NB4 (cell line): ENCODE data around the gene CRLF2.
"Not testable (repeated sequence)": the region's sequence is repeated elsewhere in the genome, so short reads cannot be mapped to it uniquely, and the experiment has no call there.

Experiments
- CTCF ChIP-seq: IDR thresholded peaks from one replicate; pipeline ENCODE4 v1.5.1; 2012; ENCODE audit warnings: low read depth, low read length
- MAX ChIP-seq: IDR thresholded peaks from 2 replicates; pipeline ENCODE4 v1.6.1; 2011; ENCODE audit warnings: low read depth, low read length
- POLR2A ChIP-seq: IDR thresholded peaks from 2 replicates; pipeline ENCODE4 v1.6.1; 2011; ENCODE audit warnings: mild to moderate bottlenecking; ENCODE audit not compliant: insufficient read length; ENCODE audit errors: extremely low read depth

- TF ChIP-seq CTCF, POLR2A, MAX: not testable (repeated sequence)
Observed at GRCh38 chrX:1181661-1182060, 30.8 kb downstream of the CRLF2 start.
